ENCODE measurements around the gene SCAPER. TPM values are rescaled to one million over a fixed set of nuclear protein-coding genes. Genes with fewer than 3 reads are reported as not detected.
A peak's percentile ranks its signal among the peaks of the same experiment; 100 is the strongest.

Gene SCAPER
- total and polyA plus RNA-seq, 2 experiments from 2014 or later = 27.0 to 35.7 TPM

- Histone ChIP-seq H3K9me3 (ENCODE audit: low read depth) (no peaks in the 10 kb centered on the region), H3K4me3 (no peak overlapping the region), H3K4me1 (ENCODE audit: low read depth) (no peaks in the 10 kb centered on the region), H3K27me3 (no peaks in the 10 kb centered on the region), H3K36me3 (peaks cover 12% of the 10 kb centered on the region), H3K27ac (no peak overlapping the region)
- no peak for TF ChIP-seq CTCF (IDR thresholded peaks at IDR 0.05; ENCODE audit: low read depth, low read length)
- no peak for DNase-seq (ENCODE audit: low read depth in 1 of 2, low spot score in 1 of 2)
These were observed 131.9 kb downstream of the SCAPER start for GRCh38 chr15:76773234-76773633.

- DNase-seq (ENCODE audit: low read depth in 1 of 2, low spot score in 1 of 2) = no peak
- H3K4me3 ChIP-seq = no peak overlapping the region
- TF ChIP-seq CTCF (IDR thresholded peaks at IDR 0.05; ENCODE audit: low read depth, low read length) = no peak
- H3K36me3 ChIP-seq = peaks cover 12% of the 10 kb centered on the region
- H3K27ac ChIP-seq = no peak overlapping the region
- no peaks in the 10 kb centered on the region for H3K9me3 ChIP-seq (ENCODE audit: low read depth)
- H3K4me1 ChIP-seq (ENCODE audit: low read depth) = no peaks in the 10 kb centered on the region
- no peaks in the 10 kb centered on the region for H3K27me3 ChIP-seq
These were observed 132.4 kb downstream of the SCAPER start for GRCh38 chr15:76772776-76773175.

GRCh38 chr15:76764004-76764403 lies 141.1 kb downstream of the SCAPER start:
- TF ChIP-seq CTCF (IDR thresholded peaks at IDR 0.05; ENCODE audit: low read depth, low read length) = no peak
- DNase-seq (ENCODE audit: low read depth in 1 of 2, low spot score in 1 of 2) = no peak
- Histone ChIP-seq H3K9me3 (ENCODE audit: low read depth) (no peaks in the 10 kb centered on the region), H3K4me3 (no peak overlapping the region), H3K36me3 (peaks cover 23% of the 10 kb centered on the region), H3K27me3 (no peaks in the 10 kb centered on the region), H3K4me1 (ENCODE audit: low read depth) (no peaks in the 10 kb centered on the region), H3K27ac (no peak overlapping the region)

GRCh38 chr15:76763554-76763953 lies 141.6 kb downstream of the SCAPER start:
- Histone ChIP-seq H3K4me3 (no peak overlapping the region), H3K9me3 (ENCODE audit: low read depth) (no peaks in the 10 kb centered on the region), H3K27me3 (no peaks in the 10 kb centered on the region), H3K36me3 (peaks cover 23% of the 10 kb centered on the region), H3K4me1 (ENCODE audit: low read depth) (no peaks in the 10 kb centered on the region), H3K27ac (no peak overlapping the region)
- no peak for TF ChIP-seq CTCF (IDR thresholded peaks at IDR 0.05; ENCODE audit: low read depth, low read length)
- DNase-seq (ENCODE audit: low read depth in 1 of 2, low spot score in 1 of 2) = no peak

- H3K4me3 ChIP-seq = no peak overlapping the region
- peaks cover 4% of the 10 kb centered on the region for H3K36me3 ChIP-seq
- H3K9me3 ChIP-seq (ENCODE audit: low read depth) = no peaks in the 10 kb centered on the region
- H3K4me1 ChIP-seq (ENCODE audit: low read depth) = no peaks in the 10 kb centered on the region
- TF ChIP-seq CTCF (IDR thresholded peaks at IDR 0.05; ENCODE audit: low read depth, low read length) = no peak
- no peak overlapping the region for H3K27ac ChIP-seq
- DNase-seq (ENCODE audit: low read depth in 1 of 2, low spot score in 1 of 2) = peak in 1 of 2 donors; percentile 65
- no peaks in the 10 kb centered on the region for H3K27me3 ChIP-seq
These were observed 148.8 kb downstream of the SCAPER start for GRCh38 chr15:76756381-76756780.

GRCh38 chr15:76753771-76754170 lies 151.4 kb downstream of the SCAPER start:
- Histone ChIP-seq H3K27me3 (no peaks in the 10 kb centered on the region), H3K27ac (no peak overlapping the region), H3K4me3 (no peak overlapping the region), H3K4me1 (ENCODE audit: low read depth) (no peaks in the 10 kb centered on the region), H3K36me3 (peaks cover 4% of the 10 kb centered on the region), H3K9me3 (ENCODE audit: low read depth) (no peaks in the 10 kb centered on the region)
- no peak for DNase-seq (ENCODE audit: low read depth in 1 of 2, low spot score in 1 of 2)
- TF ChIP-seq CTCF (IDR thresholded peaks at IDR 0.05; ENCODE audit: low read depth, low read length) = no peak
